GM18519 (cell line): ENCODE results near the gene HIC2.
"Not testable (repeated sequence)": the region's sequence is repeated elsewhere in the genome, so short reads cannot be mapped to it uniquely, and the experiment has no call there.

Experiments used
- ATAC-seq: cut with Tn5 transposase; IDR thresholded peaks from one replicate; pipeline ENCODE4 v1.9.1; 2021; ENCODE audit warnings: mild to moderate bottlenecking, moderate library complexity; ENCODE audit not compliant: unreplicated experiment, low FRiP score

The HIC2 gene

GRCh38 chr22:21449531-21450319 lies 32.6 kb downstream of the HIC2 start:
- ATAC-seq: no peak

- no peak for ATAC-seq
These were observed 33.2 kb downstream of the HIC2 start for GRCh38 chr22:21450320-21450831.

GRCh38 chr22:21450858-21451353 lies 33.7 kb downstream of the HIC2 start:
- ATAC-seq: no peak

- no peak for ATAC-seq
These were observed 34.7 kb downstream of the HIC2 start for GRCh38 chr22:21451545-21452520.

- ATAC-seq: not testable (repeated sequence)
These were observed 35.5 kb downstream of the HIC2 start for GRCh38 chr22:21452666-21453065.

- not testable (repeated sequence) for ATAC-seq
These were observed 37.8 kb downstream of the HIC2 start for GRCh38 chr22:21454998-21455333.

GRCh38 chr22:21455334-21456089 lies 38.3 kb downstream of the HIC2 start:
- ATAC-seq: no peak

- no peak for ATAC-seq
These were observed 40.0 kb downstream of the HIC2 start for GRCh38 chr22:21457023-21457787.

GRCh38 chr22:21462672-21463071 lies 45.5 kb downstream of the HIC2 start:
- ATAC-seq: not testable (repeated sequence)

GRCh38 chr22:21467337-21468193 lies 50.4 kb downstream of the HIC2 start, which contains the start of gene TMEM191C:
TSS of gene TMEM191C (plus strand) at chr22:21467387. CDS start at chr22:21467460, 73 bp downstream.
- ATAC-seq: peak; percentile 30

- ATAC-seq: peak; percentile 52
These were observed 51.3 kb downstream of the HIC2 start for GRCh38 chr22:21468194-21469096.

GRCh38 chr22:21469097-21469994 lies 52.2 kb downstream of the HIC2 start:
- not testable (repeated sequence) for ATAC-seq

- not testable (repeated sequence) for ATAC-seq
These were observed 55.8 kb downstream of the HIC2 start for GRCh38 chr22:21472984-21473383.

GRCh38 chr22:21473664-21474063 lies 56.5 kb downstream of the HIC2 start:
- ATAC-seq: not testable (repeated sequence)

- not testable (repeated sequence) for ATAC-seq
These were observed 66.9 kb downstream of the HIC2 start for GRCh38 chr22:21484039-21484438.

GRCh38 chr22:21487723-21488122 lies 70.6 kb downstream of the HIC2 start:
- not testable (repeated sequence) for ATAC-seq
